ENCODE measurements around the gene SEC23A.

Gene SEC23A

DNA sequence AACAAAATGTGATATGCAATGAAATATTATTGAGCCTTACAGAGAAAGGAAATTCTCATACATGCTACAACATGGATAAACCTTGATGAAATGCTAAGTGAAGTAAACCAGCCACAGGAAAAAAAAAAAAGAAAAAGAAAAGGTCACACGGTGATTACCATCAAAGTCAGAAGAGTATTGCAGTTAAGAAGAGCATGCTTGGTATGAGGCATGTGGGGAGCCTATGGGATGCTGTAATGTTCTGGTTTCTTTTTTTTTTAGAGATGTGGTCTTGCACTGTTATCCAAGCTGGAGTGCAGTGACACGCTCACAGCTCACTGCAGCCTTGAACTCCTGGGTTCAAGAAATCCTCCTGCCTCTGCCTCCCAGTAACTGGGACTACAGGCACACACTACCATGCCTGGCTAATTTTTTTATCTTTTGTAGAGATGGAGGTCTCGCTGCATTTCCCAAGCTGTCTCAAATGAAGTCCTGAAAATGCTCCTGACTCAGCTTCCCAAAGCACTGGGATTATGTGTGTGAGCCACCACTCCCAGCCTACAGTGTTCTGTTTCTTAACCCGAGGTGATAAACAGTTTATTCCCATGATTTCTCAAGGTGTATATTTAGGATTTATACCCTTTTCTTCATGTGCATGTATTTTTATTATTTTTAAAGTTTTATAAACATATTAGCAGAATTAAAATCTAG is 96.2 kb downstream of the SEC23A start:
- no peak overlapping the region for H3K9ac ChIP-seq (ENCODE audit: low read length)
- H3K27me3 ChIP-seq (replicated peaks; ENCODE audit: control insufficient read depth, insufficient read depth, low read length): no peaks in the 10 kb centered on the region
- no peaks in the 10 kb centered on the region for H3K4me1 ChIP-seq (ENCODE audit: control insufficient read depth, insufficient read depth, low read length)

DNA sequence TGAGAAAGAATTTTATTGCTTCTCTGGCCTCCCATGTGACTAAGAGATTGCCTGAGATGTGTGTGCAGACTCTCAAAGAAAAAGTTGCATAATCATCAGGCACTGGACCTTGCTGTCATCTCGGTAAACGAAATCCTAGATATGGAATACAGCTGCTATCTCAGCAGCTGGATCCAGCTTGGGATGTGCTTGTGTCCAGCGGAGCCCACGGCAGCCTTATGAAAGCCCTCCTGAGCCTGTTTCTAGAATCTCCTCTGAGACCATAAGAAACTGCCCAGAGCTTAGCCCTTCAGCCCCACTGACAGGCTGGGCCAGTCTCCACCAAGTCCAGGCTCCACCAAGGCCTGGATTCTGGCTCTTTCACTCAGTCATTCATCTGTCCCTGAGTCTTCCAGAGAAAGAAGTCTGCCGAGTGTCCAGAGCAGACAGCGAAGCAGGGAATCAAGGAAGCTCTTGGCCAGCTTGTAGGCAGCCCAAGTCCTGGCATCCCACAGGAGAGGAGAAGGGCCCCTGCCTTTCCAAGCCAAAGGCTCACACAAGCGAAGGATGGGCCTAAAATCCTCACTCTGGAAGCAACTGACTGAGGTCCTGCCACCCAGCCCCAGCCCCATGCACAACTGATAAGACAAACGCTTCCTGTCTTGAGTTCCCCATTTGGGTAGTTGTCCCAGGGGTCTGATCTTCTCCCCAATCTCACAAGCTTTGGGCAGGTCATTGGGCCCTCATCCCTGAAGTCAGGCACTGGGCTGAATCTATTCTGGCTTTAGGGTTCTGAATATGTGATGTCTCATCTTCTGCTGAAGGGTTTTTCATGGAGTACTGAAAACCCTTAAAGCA is 97.8 kb downstream of the SEC23A start:
- H3K4me3 ChIP-seq (ENCODE audit: low read length): no peak overlapping the region

More for the DNA sequence above, 96.2 kb downstream of the SEC23A start:
- Histone ChIP-seq H3K9me3 (ENCODE audit: control insufficient read depth, low read length) (no peaks in the 10 kb centered on the region), H3K36me3 (ENCODE audit: control insufficient read depth, insufficient read depth, low read length, severe bottlenecking) (peaks cover 3% of the 10 kb centered on the region), H3K4me3 (ENCODE audit: low read length) (no peak overlapping the region)
- peak; percentile 48 for DNase-seq (ENCODE audit: low read depth)

DNA sequence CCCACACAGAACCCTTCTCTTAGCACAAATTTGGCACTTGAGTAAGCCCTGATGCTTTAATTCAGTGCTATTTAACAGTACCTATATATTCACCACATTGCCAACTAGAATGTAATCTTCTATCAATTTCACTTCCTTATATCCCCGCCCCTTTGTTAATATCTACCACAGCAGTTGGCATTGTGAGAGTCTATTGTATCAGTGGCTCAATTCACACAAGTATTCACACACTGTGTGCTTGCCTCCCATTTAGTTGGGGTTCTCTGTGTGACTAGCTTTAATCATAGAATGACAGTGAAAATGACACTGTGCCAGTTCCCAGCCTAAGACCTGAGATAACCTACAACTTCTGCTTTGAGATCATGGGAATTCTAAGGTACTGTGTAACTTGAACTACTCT is 103.1 kb downstream of the SEC23A start:
- DNase-seq (ENCODE audit: low read depth): no peak
- peaks cover 14% of the 10 kb centered on the region for H3K36me3 ChIP-seq (ENCODE audit: control insufficient read depth, insufficient read depth, low read length, severe bottlenecking)
- no peaks in the 10 kb centered on the region for H3K4me1 ChIP-seq (ENCODE audit: control insufficient read depth, insufficient read depth, low read length)
- H3K27me3 ChIP-seq (replicated peaks; ENCODE audit: control insufficient read depth, insufficient read depth, low read length): no peaks in the 10 kb centered on the region
- H3K4me3 ChIP-seq (ENCODE audit: low read length): no peak overlapping the region
- no peak overlapping the region for H3K9ac ChIP-seq (ENCODE audit: low read length)
- no peaks in the 10 kb centered on the region for H3K9me3 ChIP-seq (ENCODE audit: control insufficient read depth, low read length)

More for the DNA sequence above, 97.8 kb downstream of the SEC23A start:
- Histone ChIP-seq H3K36me3 (ENCODE audit: control insufficient read depth, insufficient read depth, low read length, severe bottlenecking) (peaks cover 3% of the 10 kb centered on the region), H3K9me3 (ENCODE audit: control insufficient read depth, low read length) (no peaks in the 10 kb centered on the region), H3K27me3 (replicated peaks; ENCODE audit: control insufficient read depth, insufficient read depth, low read length) (no peaks in the 10 kb centered on the region), H3K4me1 (ENCODE audit: control insufficient read depth, insufficient read depth, low read length) (no peaks in the 10 kb centered on the region), H3K9ac (ENCODE audit: low read length) (no peak overlapping the region)
- no peak for DNase-seq (ENCODE audit: low read depth)

DNA sequence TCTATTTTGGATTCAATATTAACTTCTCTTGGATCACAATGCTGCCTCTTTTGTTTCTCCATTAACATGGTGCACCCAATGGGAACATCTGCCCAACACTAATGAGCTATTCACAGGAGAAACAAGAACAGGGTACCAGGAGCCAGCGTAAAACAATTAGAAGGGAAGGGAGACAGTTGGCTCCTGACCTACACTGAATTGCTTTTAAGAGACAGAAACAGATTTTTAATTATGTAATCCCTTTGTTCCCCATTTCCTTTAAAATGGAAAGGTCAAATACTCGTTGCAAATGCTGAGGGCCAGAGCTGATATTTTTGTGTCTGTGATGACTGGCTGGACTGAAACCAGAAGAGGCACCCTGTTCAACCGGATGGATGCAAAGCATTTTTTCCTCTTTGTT is 108.3 kb downstream of the SEC23A start:
- H3K9me3 ChIP-seq (ENCODE audit: control insufficient read depth, low read length): no peaks in the 10 kb centered on the region
- H3K27me3 ChIP-seq (replicated peaks; ENCODE audit: control insufficient read depth, insufficient read depth, low read length): no peaks in the 10 kb centered on the region
- peaks cover 11% of the 10 kb centered on the region for H3K36me3 ChIP-seq (ENCODE audit: control insufficient read depth, insufficient read depth, low read length, severe bottlenecking)
- H3K4me3 ChIP-seq (ENCODE audit: low read length): no peak overlapping the region
- no peak for DNase-seq (ENCODE audit: low read depth)
- peaks cover 3% of the 10 kb centered on the region for H3K4me1 ChIP-seq (ENCODE audit: control insufficient read depth, insufficient read depth, low read length)
- no peak overlapping the region for H3K9ac ChIP-seq (ENCODE audit: low read length)

DNA sequence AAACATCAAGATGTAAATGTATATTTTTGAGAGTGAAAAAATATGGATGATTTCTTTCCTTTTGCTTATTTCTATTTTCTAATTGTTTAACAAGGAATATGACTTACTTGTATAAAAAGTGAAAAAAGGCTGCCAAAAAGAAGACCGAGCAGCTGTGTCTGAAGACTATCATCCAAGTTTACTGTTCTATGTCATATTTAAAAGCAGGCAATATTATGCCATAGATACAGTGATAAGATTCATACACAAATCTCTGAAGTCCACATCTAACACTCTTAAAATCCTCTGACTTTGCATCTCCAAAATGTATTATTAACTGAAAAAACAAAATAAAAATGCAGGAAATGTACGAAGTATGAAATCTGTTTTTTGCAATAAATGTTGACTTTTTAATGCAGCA is 109.1 kb downstream of the SEC23A start:
- H3K4me3 ChIP-seq (ENCODE audit: low read length): no peak overlapping the region
- no peaks in the 10 kb centered on the region for H3K27me3 ChIP-seq (replicated peaks; ENCODE audit: control insufficient read depth, insufficient read depth, low read length)
- peaks cover 11% of the 10 kb centered on the region for H3K36me3 ChIP-seq (ENCODE audit: control insufficient read depth, insufficient read depth, low read length, severe bottlenecking)
- H3K9me3 ChIP-seq (ENCODE audit: control insufficient read depth, low read length): no peaks in the 10 kb centered on the region
- no peak for DNase-seq (ENCODE audit: low read depth)
- no peak overlapping the region for H3K9ac ChIP-seq (ENCODE audit: low read length)
- peaks cover 3% of the 10 kb centered on the region for H3K4me1 ChIP-seq (ENCODE audit: control insufficient read depth, insufficient read depth, low read length)

GRCh38 chr14:38992067-38992844 is 110.8 kb downstream of the SEC23A start:
- peaks cover 3% of the 10 kb centered on the region for H3K4me1 ChIP-seq (ENCODE audit: control insufficient read depth, insufficient read depth, low read length)
- no peaks in the 10 kb centered on the region for H3K27me3 ChIP-seq (replicated peaks; ENCODE audit: control insufficient read depth, insufficient read depth, low read length)
- no peak overlapping the region for H3K9ac ChIP-seq (ENCODE audit: low read length)
- peaks cover 11% of the 10 kb centered on the region for H3K36me3 ChIP-seq (ENCODE audit: control insufficient read depth, insufficient read depth, low read length, severe bottlenecking)
- no peak overlapping the region for H3K4me3 ChIP-seq (ENCODE audit: low read length)
- no peak for DNase-seq (ENCODE audit: low read depth)
- no peaks in the 10 kb centered on the region for H3K9me3 ChIP-seq (ENCODE audit: control insufficient read depth, low read length)

DNA sequence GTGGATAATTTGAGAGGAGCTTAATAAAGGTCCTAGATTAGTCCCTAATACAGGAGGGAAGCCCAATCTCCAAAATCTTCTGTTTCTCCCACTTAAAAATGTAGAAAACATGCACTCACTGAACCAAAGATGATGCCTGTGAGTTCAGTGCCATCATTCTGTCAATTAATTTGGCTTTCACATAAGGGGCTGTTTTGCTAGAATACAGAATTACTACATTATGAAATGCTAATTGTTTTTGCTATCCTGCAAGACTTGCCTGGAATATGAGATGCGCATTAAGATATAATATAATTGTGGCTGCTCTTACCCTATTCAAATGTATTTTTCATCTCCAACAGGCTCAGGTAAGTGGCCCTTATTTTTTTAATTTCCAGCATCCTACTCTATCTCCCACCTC is 111.7 kb downstream of the SEC23A start:
- Histone ChIP-seq H3K27me3 (replicated peaks; ENCODE audit: control insufficient read depth, insufficient read depth, low read length) (no peaks in the 10 kb centered on the region), H3K9me3 (ENCODE audit: control insufficient read depth, low read length) (no peaks in the 10 kb centered on the region), H3K4me3 (ENCODE audit: low read length) (no peak overlapping the region), H3K4me1 (ENCODE audit: control insufficient read depth, insufficient read depth, low read length) (peaks cover 3% of the 10 kb centered on the region), H3K9ac (ENCODE audit: low read length) (no peak overlapping the region), H3K36me3 (ENCODE audit: control insufficient read depth, insufficient read depth, low read length, severe bottlenecking) (peaks cover 7% of the 10 kb centered on the region)
- DNase-seq (ENCODE audit: low read depth): no peak

DNA sequence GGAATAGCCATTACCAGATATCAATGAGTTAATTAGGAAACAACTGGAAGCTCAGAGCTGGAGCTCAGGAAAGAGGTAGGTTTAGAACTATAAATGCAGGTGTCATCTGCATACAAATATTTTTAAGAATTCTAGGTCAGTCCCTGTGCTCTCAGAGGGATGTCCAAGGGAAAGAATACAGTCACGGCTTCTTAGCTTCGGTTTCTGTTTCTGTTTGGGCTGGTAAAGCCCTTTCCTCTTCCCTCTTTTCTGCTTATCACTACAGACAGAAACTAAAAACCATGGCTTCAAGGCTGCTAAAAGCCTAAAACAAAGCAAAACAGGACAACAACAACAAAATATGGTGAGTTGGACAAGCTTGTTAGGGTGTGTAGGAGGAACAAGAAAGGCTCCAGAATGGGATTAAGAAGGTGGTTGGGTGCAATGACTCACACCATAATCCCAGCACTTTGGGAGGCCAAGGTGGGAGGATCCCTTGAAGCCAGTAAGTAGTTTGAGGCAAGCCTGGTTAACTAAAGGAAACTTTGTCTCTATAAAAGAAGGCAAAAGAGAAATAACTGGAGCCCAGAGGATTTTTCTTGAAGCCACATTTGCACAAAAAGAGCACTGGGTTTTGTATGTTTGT is 113.0 kb downstream of the SEC23A start:
- Histone ChIP-seq H3K9ac (ENCODE audit: low read length) (no peak overlapping the region), H3K27me3 (replicated peaks; ENCODE audit: control insufficient read depth, insufficient read depth, low read length) (no peaks in the 10 kb centered on the region), H3K4me3 (ENCODE audit: low read length) (no peak overlapping the region), H3K9me3 (ENCODE audit: control insufficient read depth, low read length) (no peaks in the 10 kb centered on the region), H3K4me1 (ENCODE audit: control insufficient read depth, insufficient read depth, low read length) (peaks cover 3% of the 10 kb centered on the region), H3K36me3 (ENCODE audit: control insufficient read depth, insufficient read depth, low read length, severe bottlenecking) (no peaks in the 10 kb centered on the region)
- DNase-seq (ENCODE audit: low read depth): no peak

DNA sequence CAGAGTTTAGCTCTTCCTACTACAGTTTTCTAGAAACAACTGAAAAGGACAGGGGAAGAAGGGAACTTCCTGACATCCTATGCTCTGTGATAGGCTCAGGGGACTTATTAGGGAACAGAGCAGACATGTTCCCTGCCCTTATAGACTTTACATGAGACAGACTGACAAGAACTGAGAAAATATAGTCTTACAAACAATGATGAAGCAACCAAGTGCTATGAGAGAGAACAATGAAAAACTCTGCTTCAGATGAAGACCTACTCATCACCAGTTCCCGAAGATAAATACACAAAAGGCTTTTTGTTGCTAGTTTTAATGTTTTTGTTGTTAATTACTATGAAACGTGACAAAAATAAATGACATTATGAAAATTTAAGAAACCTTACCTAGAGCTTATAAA is 115.3 kb downstream of the SEC23A start:
- no peak for DNase-seq (ENCODE audit: low read depth)
- H3K9me3 ChIP-seq (ENCODE audit: control insufficient read depth, low read length): no peaks in the 10 kb centered on the region
- no peak overlapping the region for H3K9ac ChIP-seq (ENCODE audit: low read length)
- no peaks in the 10 kb centered on the region for H3K36me3 ChIP-seq (ENCODE audit: control insufficient read depth, insufficient read depth, low read length, severe bottlenecking)
- H3K27me3 ChIP-seq (replicated peaks; ENCODE audit: control insufficient read depth, insufficient read depth, low read length): no peaks in the 10 kb centered on the region
- peaks cover 3% of the 10 kb centered on the region for H3K4me1 ChIP-seq (ENCODE audit: control insufficient read depth, insufficient read depth, low read length)
- H3K4me3 ChIP-seq (ENCODE audit: low read length): no peak overlapping the region

DNA sequence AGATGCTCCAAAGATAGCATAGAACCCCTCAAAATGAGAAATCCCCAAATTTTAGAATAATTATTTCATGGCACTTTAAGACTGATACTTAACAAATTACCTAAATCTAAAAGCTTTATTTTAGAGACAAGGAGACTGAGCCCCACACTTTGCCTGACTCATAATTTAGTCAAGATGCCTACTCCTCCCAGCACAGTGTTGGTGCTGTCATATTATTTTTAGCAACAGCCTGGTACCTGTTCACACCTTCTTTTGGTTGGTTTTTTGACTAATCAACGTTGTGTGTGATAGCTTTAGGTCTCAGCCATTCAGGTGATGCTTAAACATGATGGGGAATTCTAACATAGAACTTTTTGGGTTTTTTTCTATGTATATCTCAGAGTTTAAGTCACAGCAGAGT is 120.2 kb downstream of the SEC23A start:
- DNase-seq (ENCODE audit: low read depth): no peak
- Histone ChIP-seq H3K9me3 (ENCODE audit: control insufficient read depth, low read length) (peaks cover 6% of the 10 kb centered on the region), H3K27me3 (replicated peaks; ENCODE audit: control insufficient read depth, insufficient read depth, low read length) (no peaks in the 10 kb centered on the region), H3K4me1 (ENCODE audit: control insufficient read depth, insufficient read depth, low read length) (no peaks in the 10 kb centered on the region), H3K36me3 (ENCODE audit: control insufficient read depth, insufficient read depth, low read length, severe bottlenecking) (no peaks in the 10 kb centered on the region), H3K9ac (ENCODE audit: low read length) (no peak overlapping the region), H3K4me3 (ENCODE audit: low read length) (no peak overlapping the region)

DNA sequence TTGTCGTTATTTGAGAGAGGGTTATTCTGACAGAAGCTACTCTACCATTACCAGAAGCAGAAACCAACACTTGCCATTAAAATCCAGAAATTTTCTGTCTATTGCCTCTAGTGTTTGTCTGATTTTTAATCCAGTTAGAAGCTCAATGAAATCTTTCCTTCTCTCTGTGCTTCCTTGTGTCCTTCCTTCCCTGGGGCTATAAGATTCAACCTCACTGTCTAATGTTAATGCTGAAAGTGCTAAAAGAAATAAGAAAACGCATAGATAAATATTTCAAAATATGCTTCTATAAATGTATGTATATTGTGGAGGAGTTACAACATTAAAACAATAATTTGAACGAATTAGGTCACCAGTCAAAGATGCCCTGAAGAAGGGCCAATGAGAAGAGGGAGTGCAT is 120.8 kb downstream of the SEC23A start:
- no peaks in the 10 kb centered on the region for H3K4me1 ChIP-seq (ENCODE audit: control insufficient read depth, insufficient read depth, low read length)
- H3K36me3 ChIP-seq (ENCODE audit: control insufficient read depth, insufficient read depth, low read length, severe bottlenecking): no peaks in the 10 kb centered on the region
- no peak overlapping the region for H3K9ac ChIP-seq (ENCODE audit: low read length)
- H3K9me3 ChIP-seq (ENCODE audit: control insufficient read depth, low read length): peaks cover 6% of the 10 kb centered on the region
- DNase-seq (ENCODE audit: low read depth): no peak
- no peak overlapping the region for H3K4me3 ChIP-seq (ENCODE audit: low read length)
- H3K27me3 ChIP-seq (replicated peaks; ENCODE audit: control insufficient read depth, insufficient read depth, low read length): no peaks in the 10 kb centered on the region

Measured in adipocyte (in vitro differentiated cells).